HuH-7.5 (cell line): ENCODE data around the gene SOCS3.

Experiments
- DNase-seq: peaks from one replicate; pipeline ENCODE4 v3.0.0; 2011; ENCODE audit warnings: low spot score

The SOCS3 gene

DNA sequence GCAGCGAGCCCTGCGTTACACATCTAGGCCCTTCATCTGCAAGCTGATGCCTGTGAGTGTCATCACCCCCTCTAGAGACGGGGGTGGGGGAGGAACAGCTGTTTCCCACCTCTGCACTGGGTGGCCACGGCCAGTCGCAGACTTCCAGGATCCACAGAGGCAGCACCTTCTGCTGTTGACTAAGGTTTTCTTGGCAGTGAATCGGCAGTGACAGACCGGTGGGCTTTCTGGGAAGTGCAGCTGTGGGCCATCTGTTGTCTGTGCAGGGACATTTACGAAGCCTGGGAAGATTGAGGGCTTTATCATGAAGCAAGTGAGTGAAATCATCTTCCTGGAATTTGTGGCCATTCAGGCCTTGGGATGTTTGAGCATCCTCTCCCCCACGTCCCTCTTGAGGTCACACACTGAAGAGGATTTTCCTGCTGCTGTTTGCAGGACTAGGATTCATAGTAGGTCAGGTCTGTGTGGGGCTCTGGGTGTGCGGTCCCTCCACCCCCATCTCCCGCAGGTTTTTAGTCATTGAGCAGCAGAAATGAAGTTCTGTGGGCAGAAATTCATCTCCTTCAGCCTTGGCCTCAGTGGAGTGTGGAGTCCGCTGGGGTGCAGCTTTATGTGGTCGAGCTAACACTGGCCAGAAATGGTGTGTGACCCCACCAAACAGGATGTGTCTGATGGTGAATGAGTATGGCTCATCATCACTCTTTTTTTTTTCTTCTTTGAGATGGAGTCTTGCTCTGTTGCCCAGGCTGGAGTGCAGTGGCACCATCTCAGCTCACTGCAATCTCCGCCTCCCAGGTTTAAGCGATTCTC lies 30.6 kb upstream of the SOCS3 start:
- DNase-seq: no peak

- no peak for DNase-seq
These were observed 28.4 kb upstream of the SOCS3 start for GRCh38 chr17:78387977-78388941.

DNA sequence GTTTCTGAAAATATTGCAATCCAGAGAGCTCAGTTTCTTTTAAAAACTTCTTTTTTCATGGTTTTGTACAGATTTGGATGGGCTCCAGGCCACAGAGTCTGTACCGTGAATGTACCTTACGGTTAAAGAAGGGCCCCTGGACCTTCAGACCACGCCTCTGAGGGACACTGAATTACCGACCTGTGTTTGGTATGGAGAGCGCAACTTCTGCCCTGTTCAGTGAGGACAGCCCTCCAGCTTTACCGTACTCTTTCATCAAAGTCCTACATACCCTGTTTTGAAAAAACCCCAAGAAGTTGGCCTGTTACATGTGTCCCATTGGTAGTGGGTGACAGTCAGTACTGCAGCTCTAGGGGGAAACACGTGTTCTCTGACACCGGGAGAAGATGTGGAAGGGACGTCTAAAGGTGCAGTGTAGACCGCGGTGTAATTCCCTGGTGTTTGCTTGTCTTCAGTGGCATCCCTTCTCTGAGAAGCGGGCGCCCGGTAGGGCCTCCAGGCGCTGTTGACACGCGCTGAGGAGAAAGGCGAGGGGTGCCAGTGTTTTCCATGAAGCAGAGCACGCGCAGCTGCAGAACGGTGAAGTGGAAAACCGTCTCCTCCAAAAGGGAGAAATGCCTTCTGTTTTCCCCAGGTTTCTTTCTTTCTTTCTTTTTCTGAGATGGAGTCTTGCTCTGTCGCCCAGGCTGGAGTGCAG lies 24.8 kb upstream of the SOCS3 start:
- no peak for DNase-seq

- DNase-seq: no peak
These were observed 24.0 kb upstream of the SOCS3 start for GRCh38 chr17:78383725-78384471.

DNA sequence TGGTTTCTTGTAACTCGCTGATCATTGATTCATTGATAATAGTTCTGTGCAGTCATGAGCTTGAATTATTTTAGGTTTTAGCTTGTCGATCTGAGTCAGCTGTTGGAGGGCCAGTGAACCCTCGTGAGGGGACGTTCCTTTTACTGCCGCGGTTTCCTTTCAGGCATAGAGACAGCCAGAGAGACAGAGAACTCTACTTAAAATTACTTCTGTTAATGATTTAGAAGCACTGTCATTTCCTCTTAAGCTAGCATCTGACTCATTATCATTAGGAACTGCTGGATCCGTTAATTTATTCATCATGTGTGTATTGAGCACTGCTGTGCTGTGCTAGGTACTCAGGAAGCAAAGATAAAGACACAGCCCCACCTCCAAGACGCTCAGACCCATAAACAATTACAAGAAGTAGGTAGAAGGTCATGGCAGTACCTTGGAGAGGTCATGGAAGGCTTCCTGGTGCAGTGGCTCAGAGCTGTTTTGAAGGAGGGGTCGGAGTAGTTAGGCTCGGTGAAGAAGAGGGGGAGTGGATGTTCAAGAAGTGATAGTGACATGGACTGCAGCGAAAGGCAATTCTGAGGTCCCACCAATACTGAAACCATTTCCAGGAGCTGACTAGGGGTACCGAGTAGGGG lies 21.8 kb upstream of the SOCS3 start:
- no peak for DNase-seq

- DNase-seq: no peak
These were observed 20.5 kb upstream of the SOCS3 start for GRCh38 chr17:78380370-78380769.

- no peak for DNase-seq
These were observed 19.2 kb upstream of the SOCS3 start for GRCh38 chr17:78379131-78379491.

- DNase-seq: peak; percentile 63
These were observed 18.6 kb upstream of the SOCS3 start, which contains the start of gene PGS1 for GRCh38 chr17:78378225-78379130. Gene PGS1 (plus strand): TSS chr17:78378649. CDS start chr17:78378666, 17 bp downstream.

DNA sequence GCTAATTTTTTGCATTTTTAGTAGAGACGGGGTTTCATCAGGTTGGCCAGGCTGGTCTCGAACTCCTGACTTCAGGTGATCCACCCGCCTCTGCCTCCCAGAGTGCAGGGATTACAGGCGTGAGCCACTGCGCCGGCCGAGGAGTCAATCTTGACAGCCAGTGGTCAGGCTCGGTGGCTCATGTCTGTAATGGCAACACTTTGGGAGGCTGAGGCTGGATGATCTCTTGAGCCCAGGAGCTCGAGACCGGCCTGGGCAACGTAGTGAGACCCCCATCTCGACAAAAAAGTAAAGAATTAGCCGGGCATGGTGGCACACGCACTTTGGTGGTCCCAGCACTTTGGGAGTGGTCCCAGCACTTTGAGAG lies 18.0 kb upstream of the SOCS3 start:
- no peak for DNase-seq

DNA sequence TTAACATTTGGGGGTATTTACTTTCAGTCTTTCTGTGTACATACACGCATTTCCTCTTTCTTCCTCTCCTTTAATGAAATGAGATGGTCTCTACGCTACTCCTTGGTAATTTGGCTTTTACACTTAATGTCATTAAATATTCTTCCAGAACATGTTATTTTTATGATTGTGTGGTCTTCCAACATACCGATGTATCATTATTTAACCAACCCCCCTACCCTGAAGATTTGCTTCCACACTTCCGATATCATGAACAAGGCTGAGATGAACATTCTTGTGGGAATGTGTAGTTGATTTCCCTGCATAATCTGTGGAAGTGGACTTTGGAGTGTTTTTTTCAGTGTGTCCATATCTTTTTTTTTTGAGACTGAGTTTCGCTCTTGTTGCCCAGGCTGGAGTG lies 16.3 kb upstream of the SOCS3 start:
- DNase-seq: no peak

DNA sequence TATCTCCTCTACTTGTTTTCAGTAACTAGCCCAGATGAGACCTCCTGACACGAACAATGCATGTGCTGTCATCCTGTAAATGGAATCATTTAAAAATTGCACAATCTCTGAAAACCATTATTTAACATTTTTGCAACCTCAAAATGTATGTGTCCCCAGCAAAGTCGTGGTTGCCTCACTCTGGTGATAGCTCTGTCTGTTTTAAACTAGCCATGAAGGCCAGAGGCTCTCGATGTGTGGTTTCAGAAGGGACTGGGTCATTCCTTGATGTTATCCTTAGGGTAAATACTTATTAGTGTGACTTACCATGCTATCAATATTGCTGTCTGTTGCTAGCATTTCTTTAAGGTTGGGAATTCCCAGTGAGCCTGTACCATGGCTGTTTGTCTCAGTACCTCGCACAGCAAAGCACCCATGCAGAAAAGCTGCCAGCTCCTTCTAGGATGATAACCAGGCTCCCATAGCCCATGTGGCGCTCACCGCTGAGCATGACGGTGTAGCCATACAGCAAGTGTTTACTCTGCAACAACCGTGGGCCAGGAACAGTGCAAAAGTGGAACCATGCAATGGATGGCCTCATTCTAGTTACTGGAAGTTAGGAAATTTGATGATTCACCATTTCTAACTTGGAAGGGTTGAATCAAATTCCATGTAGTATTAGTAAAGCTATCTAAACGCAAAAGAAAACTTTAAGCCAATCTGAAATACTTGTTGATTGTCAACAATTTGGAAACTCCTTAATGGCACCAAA lies 15.7 kb upstream of the SOCS3 start:
- no peak for DNase-seq

DNA sequence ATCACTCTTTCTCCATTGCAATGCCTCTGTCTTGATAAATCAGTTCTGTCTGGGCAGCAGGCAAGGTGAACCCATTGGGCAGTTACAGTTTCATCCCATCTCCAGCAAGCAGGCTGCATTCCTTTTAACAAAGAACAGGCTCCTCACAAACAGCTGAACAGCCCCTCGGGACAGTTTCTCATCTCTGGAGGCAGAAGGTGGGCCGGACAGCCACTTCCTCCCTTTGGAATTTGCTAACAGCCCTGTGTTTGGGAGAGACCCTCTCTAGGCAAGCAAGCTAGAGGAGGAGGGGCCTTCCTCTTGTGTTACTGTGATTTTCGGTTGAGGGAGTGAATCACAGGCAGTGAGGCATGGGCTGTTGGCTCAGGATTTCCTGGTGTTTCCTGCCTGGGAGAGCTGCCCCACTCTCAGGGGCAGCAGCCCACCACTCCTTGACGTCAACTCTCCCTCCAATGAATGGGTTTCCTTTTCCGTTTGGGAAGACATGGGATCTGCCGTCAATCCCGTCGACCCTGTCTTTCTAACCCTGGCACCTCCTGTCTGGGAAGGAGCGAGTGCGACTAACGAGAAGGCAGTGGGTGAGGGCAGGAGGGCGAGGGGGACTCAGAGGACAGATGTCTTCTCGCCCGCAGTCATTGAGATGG lies 14.9 kb upstream of the SOCS3 start:
- no peak for DNase-seq

- DNase-seq: no peak
These were observed 14.3 kb upstream of the SOCS3 start for GRCh38 chr17:78374189-78374588.

DNA sequence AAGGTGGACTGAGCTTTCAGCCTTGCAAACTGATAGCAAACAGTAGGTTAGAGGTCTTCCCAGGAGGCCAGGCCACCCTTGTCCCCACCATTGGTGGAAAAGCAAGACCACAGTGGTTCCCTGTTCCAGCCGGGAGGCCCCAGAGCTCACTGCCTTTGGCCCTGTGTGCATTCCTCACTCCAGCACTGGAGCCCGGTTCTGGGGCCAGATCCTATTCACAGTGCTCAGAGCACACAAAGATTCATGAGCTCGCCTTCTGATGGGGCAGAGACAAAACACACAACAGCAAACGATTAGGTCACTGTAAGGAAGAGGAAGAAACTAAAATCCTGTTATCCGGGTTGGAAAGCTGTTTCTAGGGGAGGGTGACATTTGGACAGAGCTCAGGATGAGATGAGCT lies 13.0 kb upstream of the SOCS3 start:
- DNase-seq: no peak

DNA sequence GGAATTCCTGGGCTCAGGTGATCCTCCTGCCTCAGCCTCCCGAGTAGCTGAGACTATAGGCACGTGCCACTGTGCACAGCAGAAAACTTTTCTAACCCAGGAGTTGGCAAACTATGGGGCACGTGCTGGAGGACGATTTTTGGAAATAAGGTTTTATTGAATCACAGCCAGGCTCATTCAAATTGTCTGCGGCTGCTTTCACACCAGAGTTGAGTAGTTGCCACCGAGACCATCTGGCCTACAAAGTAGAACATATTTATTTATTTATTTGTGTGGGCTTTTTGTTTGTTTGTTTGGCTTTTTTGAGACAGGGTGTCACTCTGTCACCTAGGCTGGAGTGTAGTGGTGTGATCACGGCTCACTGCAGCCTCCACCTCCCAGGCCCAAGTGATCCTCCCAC lies 11.2 kb upstream of the SOCS3 start:
- no peak for DNase-seq

GRCh38 chr17:78369791-78370381 lies 10.0 kb upstream of the SOCS3 start:
- no peak for DNase-seq

DNA sequence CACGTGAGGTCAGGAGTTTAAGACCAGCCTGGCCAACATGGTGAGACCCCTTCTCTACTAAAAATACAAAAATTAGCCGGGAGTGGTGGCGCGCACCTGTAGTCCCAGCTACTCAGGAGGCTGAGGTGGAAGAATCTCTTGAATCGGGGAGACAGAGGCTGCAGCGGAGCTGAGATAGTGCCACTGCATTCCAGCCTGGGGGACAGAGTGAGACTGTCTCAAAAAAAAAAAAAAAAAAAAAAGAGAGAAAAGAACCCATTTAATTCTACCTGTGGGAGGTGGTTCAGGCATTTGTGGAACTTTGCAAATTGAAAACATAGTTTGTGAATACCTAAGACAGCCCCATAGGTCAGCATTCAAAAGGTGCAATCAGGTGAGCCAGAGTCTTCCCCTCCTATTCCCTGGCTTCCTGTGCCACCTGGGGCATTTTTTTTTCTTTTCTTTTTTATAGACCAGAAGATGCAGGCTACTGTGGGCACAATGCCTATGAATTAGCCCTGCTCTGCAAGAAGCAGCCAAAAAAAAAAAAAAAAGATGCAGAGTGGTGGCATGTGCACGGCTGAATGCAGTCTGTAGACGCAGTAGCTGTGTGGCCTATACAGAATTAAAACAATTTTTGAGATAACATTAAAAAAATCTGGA lies 9.1 kb upstream of the SOCS3 start:
- DNase-seq: no peak

DNA sequence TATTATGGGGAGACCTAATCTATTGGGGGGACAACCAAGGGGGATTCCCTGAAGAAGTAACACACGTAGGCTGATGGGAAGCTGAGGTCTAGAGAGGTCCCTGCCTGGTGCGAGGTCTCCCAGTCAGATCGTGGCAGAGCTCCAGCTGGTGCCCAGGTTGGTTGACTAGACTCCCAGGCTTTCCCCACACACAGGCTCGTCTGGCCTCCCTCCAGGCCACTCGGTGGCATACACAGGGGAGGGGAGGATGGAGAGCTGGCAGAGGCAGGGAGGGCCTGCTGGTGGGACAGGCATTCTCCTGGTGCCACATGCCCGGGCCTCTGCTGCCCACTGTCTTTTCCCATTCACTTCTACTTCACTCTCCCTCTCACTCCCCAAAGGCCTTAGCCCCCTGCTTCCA lies 8.5 kb upstream of the SOCS3 start:
- no peak for DNase-seq
